Measurements from ENCODE around the gene KIDINS220. TPM values are rescaled to one million over a fixed set of nuclear protein-coding genes. Genes with fewer than 3 reads are reported as not detected.

The KIDINS220 gene
- total and polyA plus RNA-seq, 9 donors: 33.8 to 96.9 (median 66.7) TPM

- no peaks in the 10 kb centered on the region for H3K36me3 ChIP-seq
- WGBS, 3 donors: 96 to 100% (median 99%) methylated on average over 1 of the region's 1 CpG
Observed at GRCh38 chr2:8817221-8817620, 20.2 kb downstream of the KIDINS220 start.

DNA sequence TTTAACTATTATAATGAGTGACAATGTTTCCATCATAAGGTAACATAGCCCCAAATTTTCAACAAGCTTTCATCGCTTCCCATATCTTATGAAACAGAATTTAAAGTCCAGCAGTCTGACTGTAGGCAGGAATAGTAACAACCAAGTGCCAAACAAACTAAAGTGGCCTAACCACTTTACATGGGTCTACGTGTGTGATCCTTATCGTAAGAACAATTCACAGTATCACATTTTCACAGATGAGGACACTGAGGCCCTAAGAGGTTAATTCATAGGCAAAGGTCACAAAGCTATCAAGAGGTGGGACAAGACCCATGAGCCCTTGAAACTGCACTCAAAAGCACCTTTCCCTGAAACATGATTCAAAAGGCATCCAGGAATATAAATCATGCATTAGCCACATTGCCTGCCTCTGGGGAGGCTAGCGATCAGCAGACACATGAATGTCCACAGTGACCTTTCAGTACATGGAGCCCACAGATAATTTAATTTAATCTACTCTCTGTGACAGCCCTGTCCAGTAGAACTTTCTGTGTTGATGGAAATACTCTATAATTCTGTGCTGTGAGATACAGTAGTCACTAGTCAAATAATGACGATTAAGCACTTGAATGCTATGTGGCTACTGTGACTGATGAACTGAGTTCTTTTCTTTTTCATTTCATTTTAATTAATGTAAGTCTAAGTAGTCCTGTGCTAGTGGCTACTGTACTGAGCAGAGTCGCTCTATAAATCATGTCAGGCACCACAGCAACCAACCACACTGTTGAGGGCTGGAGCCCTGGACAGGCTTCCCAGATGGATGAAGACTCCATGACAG is 30.3 kb downstream of the KIDINS220 start:
- H3K27me3 ChIP-seq: no peaks in the 10 kb centered on the region
- H3K36me3 ChIP-seq: no peaks in the 10 kb centered on the region
- WGBS, 3 donors: 91 to 93% (median 92%) methylated on average over 6 of the region's 6 CpGs
- H3K9me3 ChIP-seq: no peaks in the 10 kb centered on the region
- TF ChIP-seq EP300 (IDR thresholded peaks at IDR 0.05) (no peak), POLR2A (IDR thresholded peaks at IDR 0.05) (no peak)
- TF ChIP-seq, protein P1, sequence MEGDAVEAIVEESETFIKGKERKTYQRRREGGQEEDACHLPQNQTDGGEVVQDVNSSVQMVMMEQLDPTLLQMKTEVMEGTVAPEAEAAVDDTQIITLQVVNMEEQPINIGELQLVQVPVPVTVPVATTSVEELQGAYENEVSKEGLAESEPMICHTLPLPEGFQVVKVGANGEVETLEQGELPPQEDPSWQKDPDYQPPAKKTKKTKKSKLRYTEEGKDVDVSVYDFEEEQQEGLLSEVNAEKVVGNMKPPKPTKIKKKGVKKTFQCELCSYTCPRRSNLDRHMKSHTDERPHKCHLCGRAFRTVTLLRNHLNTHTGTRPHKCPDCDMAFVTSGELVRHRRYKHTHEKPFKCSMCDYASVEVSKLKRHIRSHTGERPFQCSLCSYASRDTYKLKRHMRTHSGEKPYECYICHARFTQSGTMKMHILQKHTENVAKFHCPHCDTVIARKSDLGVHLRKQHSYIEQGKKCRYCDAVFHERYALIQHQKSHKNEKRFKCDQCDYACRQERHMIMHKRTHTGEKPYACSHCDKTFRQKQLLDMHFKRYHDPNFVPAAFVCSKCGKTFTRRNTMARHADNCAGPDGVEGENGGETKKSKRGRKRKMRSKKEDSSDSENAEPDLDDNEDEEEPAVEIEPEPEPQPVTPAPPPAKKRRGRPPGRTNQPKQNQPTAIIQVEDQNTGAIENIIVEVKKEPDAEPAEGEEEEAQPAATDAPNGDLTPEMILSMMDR (IDR thresholded peaks at IDR 0.05): no peak
- no peak overlapping the region for H3K27ac ChIP-seq
- H3K4me1 ChIP-seq (ENCODE audit: insufficient read depth): no peaks in the 10 kb centered on the region
- no peak for DNase-seq
- H3K4me3 ChIP-seq: no peak overlapping the region
- intact Hi-C loops (cut with DNase I): no loop called here

More at GRCh38 chr2:8817221-8817620, 20.2 kb downstream of the KIDINS220 start:
- Histone ChIP-seq H3K9me3 (no peaks in the 10 kb centered on the region), H3K4me1 (ENCODE audit: insufficient read depth) (peaks cover 6% of the 10 kb centered on the region), H3K27me3 (no peaks in the 10 kb centered on the region), H3K27ac (no peak overlapping the region), H3K4me3 (no peak overlapping the region)
- DNase-seq: no peak
- TF ChIP-seq EP300 (IDR thresholded peaks at IDR 0.05): no peak
- intact Hi-C loops (cut with DNase I): no loop called here

DNA sequence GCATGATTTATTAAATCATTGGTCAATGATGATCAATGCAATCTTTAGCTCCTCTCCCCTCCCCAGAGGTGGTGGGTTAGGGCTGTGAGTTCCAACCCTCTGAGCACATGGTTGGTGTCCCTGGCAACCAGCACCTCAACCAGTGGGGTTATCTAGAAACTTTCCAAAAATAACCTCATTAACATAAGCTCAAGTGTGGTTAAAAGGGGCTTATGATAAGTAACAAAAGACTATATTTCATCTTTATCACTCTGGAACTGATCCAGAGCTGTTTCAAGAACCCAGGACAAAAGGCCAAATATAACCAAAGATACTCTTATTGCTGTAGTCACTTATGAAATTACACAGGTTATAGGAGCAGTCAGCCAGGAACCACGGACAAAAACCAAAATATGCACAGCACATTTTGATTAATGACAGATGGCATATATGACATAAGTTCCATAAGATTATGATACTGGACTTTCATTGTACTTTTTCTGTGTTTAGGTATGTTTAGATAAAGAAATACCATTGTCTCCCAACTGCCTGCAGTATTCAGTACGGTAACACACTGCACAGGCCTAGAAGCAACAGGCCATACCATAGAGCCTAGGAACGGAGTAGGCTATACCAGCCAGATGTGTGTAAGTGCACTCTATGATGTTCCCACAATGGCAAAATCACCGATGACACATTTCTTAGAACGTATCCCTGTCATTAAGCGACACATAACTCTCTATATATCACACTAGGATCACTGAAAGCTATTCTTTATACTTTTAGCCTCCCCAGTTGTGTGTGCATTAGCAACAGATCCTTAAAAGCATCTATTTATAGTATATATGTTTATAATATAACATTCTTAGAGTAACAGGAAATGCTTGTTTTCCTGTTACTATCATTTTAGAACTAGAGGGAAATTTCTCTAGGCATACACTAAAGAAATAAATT is 31.9 kb downstream of the KIDINS220 start:
- no peak for DNase-seq
- 80 to 82% (median 81%) methylated on average over 6 of the region's 6 CpGs for WGBS, 3 donors
- H3K36me3 ChIP-seq: no peaks in the 10 kb centered on the region
- no peak overlapping the region for H3K27ac ChIP-seq
- TF ChIP-seq EP300 (IDR thresholded peaks at IDR 0.05): no peak
- TF ChIP-seq, protein P1 (IDR thresholded peaks at IDR 0.05): no peak
- TF ChIP-seq POLR2A (IDR thresholded peaks at IDR 0.05): no peak
- H3K9me3 ChIP-seq: no peaks in the 10 kb centered on the region
- no peak overlapping the region for H3K4me3 ChIP-seq
- intact Hi-C loops (cut with DNase I): no loop called here
- H3K4me1 ChIP-seq (ENCODE audit: insufficient read depth): no peaks in the 10 kb centered on the region
- H3K27me3 ChIP-seq: no peaks in the 10 kb centered on the region

DNA sequence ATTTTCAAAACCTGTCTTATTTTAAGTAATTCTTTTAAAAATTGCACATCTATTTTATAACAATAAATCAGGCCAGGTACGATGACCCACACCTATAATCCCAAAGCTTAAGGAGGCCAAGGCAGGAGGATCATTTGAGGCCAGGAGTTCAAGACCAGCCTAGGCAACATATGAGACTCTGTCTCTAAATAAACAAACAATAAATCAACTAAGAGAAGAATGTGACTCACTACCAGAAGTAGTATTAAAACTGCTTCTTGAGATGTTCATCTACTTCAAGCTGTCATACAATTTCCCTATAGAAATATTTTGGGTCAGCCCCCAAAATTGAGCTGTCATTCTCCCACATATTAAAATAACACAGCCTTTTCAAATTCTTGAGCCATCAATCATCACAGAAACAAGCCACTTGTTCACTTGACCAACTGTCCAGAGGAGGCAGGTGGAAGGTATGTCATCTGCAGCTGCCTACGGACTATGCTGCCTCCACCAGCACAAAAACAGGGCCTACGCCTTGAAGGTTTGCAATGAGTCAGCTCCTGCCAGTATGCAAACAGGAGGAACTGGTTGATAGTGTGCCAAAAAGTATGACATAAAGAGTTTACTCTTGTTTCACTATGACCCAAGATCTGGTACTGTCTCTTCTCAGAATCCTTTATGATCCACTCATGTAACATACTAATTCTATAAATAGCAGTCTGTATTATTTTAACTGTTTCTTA is 33.6 kb downstream of the KIDINS220 start:
- no peaks in the 10 kb centered on the region for H3K36me3 ChIP-seq
- H3K27ac ChIP-seq: no peak overlapping the region
- DNase-seq: no peak
- WGBS, 3 donors: 79 to 90% (median 84%) methylated on average over 3 of the region's 3 CpGs
- H3K27me3 ChIP-seq: no peaks in the 10 kb centered on the region
- no peak overlapping the region for H3K4me3 ChIP-seq
- TF ChIP-seq EP300 (IDR thresholded peaks at IDR 0.05) (no peak), POLR2A (IDR thresholded peaks at IDR 0.05) (no peak)
- TF ChIP-seq, protein P1 (IDR thresholded peaks at IDR 0.05): no peak
- H3K4me1 ChIP-seq (ENCODE audit: insufficient read depth): no peaks in the 10 kb centered on the region
- intact Hi-C loops (cut with DNase I): no loop called here
- no peaks in the 10 kb centered on the region for H3K9me3 ChIP-seq

Measured in ovary (tissue), 9 donors.